HG03025 (cell line): ENCODE results near the gene RGS11.

ENCODE experiments used
- ATAC-seq: cut with Tn5 transposase; IDR thresholded peaks from one replicate; pipeline ENCODE4 v1.9.1; 2021; ENCODE audit warnings: mild to moderate bottlenecking, moderate library complexity; ENCODE audit not compliant: unreplicated experiment, low FRiP score

RGS11 gene

DNA sequence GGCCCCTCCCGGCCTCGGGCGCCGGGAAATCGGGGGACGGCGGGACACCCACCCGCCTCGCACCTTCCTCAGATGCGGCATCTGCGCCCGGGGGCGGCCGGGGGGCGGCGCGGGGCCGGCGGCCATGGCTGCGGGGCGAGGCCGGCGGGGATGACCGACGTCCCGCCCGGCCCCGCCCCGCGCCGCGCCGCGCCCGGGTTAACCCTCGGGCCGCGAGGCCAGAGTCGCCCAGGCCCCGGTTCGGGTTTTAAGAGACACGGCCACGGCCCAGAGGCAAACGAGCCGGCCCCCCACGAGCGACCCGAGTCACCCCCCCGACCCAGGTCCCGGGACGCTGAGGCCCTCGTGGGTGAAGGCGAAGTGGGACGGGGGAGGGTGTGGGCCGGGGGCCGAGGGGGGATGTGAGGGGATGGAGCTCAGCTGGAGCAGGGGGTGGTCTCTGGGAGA is at the start of gene RGS11:
RGS11 (minus strand) TSS at position 159 of the 447 bp plus-strand sequence; CDS start at position 126, 33 bp downstream.
- no peak for ATAC-seq

DNA sequence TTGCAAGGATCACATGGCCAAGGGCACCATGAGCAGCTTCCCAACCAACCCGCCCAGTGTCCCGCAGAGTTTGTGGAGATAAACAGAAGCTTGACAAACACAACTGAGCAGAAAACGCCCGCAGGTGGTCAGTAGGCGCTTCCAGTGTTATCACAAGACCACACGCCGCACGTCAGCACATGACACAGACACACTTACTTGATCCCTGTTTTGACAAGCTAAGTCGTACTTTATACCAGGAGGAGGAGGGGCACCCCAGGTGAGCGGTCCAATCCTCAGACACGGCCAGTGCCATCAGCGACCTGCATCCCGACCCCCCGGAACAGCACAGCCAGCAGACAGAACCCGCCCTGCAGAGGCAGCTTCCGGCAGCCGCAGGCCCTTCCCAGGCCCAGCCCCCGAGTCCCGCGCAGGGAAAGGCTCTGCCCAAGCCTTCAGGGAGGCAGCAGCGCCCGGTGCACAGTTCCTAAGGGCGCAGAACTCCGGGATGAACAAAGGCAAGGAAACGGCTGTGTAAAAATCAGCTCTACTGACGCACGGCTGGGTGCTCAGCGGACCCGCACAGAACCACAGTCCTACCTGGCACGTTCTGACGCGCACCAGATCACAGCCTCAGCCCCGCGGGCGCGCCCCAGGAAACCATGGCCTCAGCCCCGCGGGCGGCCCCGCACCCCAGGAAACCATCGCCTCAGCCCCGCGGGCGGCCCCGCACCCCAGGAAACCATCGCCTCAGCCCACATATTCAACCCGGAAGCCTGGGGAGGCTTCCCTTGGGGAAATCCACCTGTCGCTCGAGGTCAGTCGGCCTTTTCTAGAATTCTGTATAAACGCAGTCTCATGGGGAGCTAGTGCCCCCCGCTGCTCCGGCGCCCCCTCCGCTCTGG is 48.9 kb upstream of the RGS11 start:
- ATAC-seq = no peak

GRCh38 chr16:324201-324450 is 48.4 kb upstream of the RGS11 start:
- ATAC-seq = no peak

DNA sequence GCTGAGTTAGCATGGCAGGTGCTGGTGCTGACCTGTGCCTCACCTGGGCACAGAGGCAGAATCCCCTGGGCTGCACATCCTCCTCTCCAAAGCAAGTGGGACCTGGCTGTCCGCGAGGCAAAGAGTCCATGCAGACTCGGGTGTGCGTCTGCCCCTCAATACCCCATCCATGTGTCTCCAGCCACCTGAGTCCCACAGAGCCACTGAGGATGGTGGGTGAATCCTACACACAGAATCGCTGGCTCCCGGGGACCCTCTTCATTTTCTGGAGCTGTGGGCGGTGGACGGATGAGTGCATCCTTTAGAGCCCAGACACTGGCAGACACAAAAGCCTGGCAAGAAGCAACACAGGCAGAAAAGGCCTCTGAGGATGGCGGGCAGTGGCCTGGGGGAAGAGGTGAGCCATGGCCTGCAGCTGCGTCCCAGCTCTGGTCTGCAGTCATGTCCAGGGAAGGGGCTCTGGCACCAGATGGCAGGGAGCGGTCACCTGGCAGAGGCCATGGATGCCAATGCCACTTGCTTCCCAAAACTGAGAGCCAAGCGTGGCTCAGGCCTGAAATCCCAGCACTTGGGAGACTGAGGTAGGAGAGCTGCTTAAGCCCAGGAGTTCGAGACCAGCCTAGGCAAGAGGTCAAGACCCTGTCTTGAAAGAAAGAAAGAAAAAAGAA is 46.9 kb upstream of the RGS11 start:
- no peak for ATAC-seq

DNA sequence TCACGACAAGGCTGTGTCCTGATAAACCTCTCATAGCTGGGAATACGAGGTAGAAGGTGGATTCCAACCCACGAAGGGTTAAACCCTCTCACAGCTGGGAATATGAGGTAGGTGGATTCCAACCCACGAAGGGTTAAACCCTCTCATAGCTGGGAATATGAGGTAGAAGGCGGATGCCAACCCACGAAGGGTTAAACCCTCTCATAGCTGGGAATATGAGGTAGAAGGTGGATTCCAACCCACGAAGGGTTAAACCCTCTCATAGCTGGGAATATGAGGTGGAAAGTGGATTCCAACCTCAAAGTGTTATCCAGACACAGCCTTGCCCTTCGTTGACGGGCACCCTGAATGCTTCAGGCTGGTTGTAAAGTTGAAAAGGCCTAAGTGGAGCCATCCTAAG is 45.8 kb upstream of the RGS11 start:
- ATAC-seq = no peak

DNA sequence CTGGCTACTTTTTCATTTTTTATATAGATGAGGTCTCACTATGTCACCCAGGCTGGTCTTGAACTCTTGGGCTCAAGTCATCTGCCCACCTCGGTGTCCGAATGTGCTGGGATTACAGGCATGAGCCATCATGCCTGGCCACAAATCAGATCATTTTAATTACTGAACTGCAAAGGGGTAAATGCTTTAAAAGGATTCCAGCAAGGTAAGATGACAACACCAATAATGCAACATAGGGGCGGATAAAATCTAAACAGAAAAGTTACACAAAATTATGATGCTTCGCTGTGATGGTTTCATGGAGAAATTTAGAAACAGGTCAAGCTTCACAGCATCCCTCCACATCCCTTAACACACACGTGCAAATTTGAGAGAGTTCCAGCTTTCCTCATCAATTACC is 44.5 kb upstream of the RGS11 start:
- ATAC-seq = no peak

- no peak for ATAC-seq
These were observed 42.9 kb upstream of the RGS11 start for GRCh38 chr16:318628-319027.

DNA sequence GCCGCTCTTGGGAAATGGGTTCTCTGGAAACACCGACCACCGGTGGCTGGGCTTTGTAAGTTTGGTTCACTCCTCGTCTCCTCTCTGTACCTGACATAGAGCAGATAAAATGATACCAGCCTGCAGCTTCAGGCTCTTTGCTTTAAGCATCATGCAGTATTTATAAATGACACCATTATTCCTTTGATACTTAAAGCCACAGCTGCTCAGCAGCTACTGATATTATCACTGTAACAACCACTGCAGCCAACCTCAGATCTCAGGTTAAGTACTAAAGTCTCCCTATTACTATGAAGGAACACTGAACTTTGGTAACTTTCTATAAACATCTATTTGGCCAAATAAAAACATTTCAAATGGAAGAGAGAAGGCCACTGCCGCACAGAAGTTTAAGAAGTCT is 41.8 kb upstream of the RGS11 start:
- no peak for ATAC-seq

DNA sequence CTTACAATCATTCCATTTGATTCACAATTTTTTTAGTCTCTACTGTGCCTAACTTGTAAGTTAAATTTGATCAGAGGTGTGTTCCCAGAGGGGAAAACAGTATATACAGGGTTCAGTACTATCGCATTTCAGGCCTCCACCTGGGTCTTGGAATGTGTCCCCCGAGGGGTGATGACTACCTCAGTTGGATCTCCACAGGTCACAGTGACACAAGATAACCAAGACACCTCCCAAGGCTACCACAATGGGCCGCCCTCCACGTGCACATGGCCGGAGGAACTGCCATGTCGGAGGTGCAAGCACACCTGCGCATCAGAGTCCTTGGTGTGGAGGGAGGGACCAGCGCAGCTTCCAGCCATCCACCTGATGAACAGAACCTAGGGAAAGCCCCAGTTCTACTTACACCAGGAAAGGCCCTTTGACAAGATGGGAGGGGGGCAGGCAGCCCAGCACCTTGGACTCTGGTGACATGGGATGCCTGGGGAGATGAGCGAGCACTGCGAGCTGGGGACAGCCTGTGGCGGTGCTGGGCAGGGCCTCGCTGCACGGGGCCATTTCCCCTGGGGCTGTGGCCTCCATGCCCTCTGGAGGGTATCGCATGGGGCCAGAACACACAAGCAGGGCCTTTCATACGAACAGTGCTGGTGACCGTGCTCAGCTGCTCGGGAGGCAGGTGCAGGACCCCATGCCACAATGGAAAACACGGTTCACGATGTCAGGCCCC is 41.2 kb upstream of the RGS11 start:
- ATAC-seq = no peak

- no peak for ATAC-seq
These were observed 39.1 kb upstream of the RGS11 start for GRCh38 chr16:314795-315299.

GRCh38 chr16:314351-314750 is 38.6 kb upstream of the RGS11 start:
- no peak for ATAC-seq

GRCh38 chr16:311725-312124 is 36.0 kb upstream of the RGS11 start:
- ATAC-seq = no peak

- no peak for ATAC-seq
These were observed 33.7 kb upstream of the RGS11 start for GRCh38 chr16:309476-309875.

- ATAC-seq = no peak
These were observed 32.1 kb upstream of the RGS11 start for GRCh38 chr16:307691-308312.

DNA sequence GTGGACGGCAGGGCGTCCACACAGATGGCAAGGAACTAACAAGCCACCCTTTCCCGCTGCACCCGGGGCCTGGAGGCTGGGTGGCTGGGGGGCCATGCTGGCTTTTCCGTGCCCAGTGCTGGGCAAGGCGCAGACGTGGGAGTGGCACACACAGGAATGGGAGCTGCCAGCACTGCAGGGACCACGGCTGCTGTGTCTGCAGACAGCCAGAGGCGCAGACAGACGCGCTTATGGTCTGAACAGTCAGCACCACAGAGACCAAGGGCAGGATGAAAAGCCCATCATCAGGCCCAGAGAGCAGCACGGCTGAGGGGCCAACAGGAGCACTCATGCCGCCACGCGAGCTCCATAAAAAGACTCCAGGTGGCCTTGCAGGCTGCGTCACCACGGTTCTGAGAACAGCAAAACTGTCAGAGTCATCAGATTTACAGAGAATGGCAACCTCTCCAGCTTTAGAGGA is 31.2 kb upstream of the RGS11 start:
- ATAC-seq = no peak

DNA sequence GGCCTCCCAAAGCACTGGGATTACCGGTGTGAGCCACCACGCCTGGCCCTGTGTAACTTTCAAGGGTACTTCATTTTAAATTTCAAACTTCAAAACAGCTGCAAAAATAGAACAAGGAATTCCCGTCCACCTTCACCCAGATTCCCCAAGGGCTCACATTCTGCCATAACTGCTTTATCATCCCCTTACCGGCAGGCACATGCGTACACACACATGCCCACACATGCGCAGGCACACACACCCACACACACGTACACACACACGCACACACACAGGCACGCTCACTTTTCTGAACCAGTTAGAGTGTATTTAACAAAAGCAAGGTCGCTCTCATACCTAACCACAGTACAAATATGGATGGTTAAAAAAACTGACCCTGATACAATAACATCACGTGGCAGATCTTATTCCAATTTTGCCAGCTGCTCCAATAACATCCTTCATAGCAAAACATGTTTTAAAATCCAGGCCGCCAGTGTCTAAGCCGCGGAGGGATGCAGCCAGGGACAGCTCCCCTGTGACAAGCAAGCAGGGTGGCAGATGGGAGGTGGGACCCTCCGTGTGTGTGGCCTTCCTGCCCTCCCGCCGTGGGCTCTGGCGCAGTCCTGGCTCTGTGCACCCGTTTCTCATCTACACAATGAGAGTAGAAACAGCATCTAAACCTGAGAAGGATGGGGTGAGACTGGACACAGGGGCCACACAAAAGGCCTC is 30.3 kb upstream of the RGS11 start:
- ATAC-seq = no peak

DNA sequence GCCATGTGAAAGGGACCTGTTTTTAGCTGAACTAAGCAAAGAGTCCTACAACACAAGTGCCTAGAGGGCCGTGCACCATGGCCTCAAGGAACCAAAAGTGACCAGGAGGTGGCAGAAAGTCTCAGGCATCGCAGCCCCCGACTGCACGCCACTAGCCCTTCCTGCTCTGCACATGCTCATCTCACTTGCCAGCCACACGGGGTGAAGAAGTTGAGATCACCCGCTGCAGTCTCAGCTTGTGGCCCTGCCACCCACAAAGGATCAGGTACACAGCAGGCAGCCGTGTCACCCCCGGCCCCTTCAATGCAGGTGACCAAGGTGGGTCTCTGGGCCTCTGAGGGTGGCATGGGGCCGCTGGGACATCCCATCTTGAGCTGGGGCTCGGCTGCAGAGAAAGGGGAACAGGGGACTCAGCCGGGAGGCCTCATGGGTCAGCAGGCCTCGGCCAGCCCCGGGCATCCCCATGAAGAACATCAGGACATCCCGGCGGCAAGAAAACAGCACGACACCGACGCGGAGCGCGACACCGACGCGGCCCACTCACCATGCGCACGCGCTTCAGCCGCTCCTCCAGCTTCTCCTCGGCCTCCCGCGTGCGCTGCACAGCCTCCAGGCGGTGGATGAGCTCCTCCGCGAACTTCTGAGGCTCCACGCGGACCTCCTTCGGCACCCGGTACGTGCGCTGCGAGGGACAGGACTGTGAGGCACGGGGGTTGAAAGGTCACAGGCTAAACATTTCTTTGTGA is 28.2 kb upstream of the RGS11 start:
- no peak for ATAC-seq

DNA sequence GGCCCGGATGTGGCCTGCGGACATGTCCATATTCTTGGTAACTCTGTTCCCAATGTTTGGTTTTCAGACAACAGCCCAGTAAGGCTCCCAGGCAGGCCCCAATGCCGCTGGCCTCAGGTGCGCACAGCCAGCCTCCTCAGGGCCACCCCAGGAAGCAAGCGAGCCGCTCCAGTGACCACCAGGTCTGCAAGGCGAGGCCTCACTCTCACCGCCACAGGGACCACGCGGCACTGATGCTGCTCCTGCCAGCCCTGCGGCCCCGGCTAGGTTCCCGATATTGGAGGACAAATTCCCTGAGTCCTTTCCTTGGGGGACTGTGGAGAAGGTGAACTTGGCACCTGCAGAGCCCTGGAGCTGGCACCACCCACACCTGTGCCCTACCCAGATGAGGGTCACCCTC is 26.2 kb upstream of the RGS11 start:
- ATAC-seq = no peak

- ATAC-seq = no peak
These were observed 25.5 kb upstream of the RGS11 start for GRCh38 chr16:301235-301634.
